H1 (cell line): Measurements from ENCODE around the gene TELO2. TPM values are rescaled to one million over a fixed set of nuclear protein-coding genes. Genes with fewer than 3 reads are reported as not detected.

Source experiments
- CTCF ChIA-PET: fragments of 300-600 bp; sonication (Branson Sonifier 250); formaldehyde crosslinking; loops from one replicate; lab custom pipeline; 2021; ENCODE audit not compliant: partially characterized antibody; lab: Charles Lee
- POLR2A ChIA-PET: fragments of 300-600 bp; sonication (Branson Sonifier 250); formaldehyde crosslinking; loops from one replicate; lab custom pipeline; 2021; ENCODE audit warnings: inconsistent platforms; ENCODE audit not compliant: partially characterized antibody; lab: Charles Lee
- DNase-seq, 2 experiments: peaks; one replicate each; pipeline versions ENCODE4 v3.0.0 to v3.0.0-alpha.2; 2010 to 2022; ENCODE audit warnings: low spot score in 2 of 2, low read depth in 1 of 2, mixed read lengths in 1 of 2
- FAIRE-seq: peaks from 2 replicates; lab custom pipeline; 2011; peaks lifted over from hg19 to GRCh38; lab: Jason Lieb, UNC
- H2AFZ ChIP-seq: 2 replicates; pipeline ENCODE4 v1.8.1; 2012; ENCODE audit warnings: low read length, inconsistent platforms
- H2AK5ac ChIP-seq: 2 replicates; pipeline ENCODE4 v1.6.1; 2013; ENCODE audit warnings: low read depth, low read length
- H2BK120ac ChIP-seq: replicated peaks from 2 replicates; pipeline ENCODE3; 2013; ENCODE audit warnings: low read depth, low read length, inconsistent platforms
- H2BK12ac ChIP-seq: 2 replicates; pipeline ENCODE4 v1.6.1; 2013; ENCODE audit warnings: low read depth, low read length
- H2BK15ac ChIP-seq: 2 replicates; pipeline ENCODE4 v1.6.1; 2013; ENCODE audit warnings: low read length
- H2BK20ac ChIP-seq: 2 replicates; pipeline ENCODE4 v1.6.1; 2013; ENCODE audit warnings: low read length
- H2BK5ac ChIP-seq: 2 replicates; pipeline ENCODE4 v1.6.1; 2013; ENCODE audit warnings: low read depth, low read length
- H3K14ac ChIP-seq: 2 replicates; pipeline ENCODE4 v1.6.1; 2013; ENCODE audit warnings: inconsistent platforms; ENCODE audit not compliant: insufficient read length
- H3K18ac ChIP-seq: 2 replicates; pipeline ENCODE4 v1.6.1; 2013; ENCODE audit warnings: low read length; ENCODE audit errors: extremely low read depth
- H3K23ac ChIP-seq: 2 replicates; pipeline ENCODE4 v1.6.1; 2013; ENCODE audit warnings: inconsistent platforms; ENCODE audit not compliant: insufficient read length
- H3K23me2 ChIP-seq: 2 replicates; pipeline ENCODE4 v1.6.1; 2013; ENCODE audit warnings: low read depth, low read length
- H3K27ac ChIP-seq: 2 replicates; pipeline ENCODE4 v1.6.1; 2011; ENCODE audit warnings: low read depth, low read length, inconsistent platforms
- H3K27me3 ChIP-seq, 4 experiments: replicated peaks in 1 of 4; 1 replicate in 1 of 4; 2 replicates in 3 of 4; pipeline versions ENCODE4 v1.6.1 to v1.8.1; 2011 to 2013; ENCODE audit warnings: low read length in 3 of 4, mild to moderate bottlenecking in 3 of 4, inconsistent platforms in 2 of 4, mixed read lengths in 2 of 4, moderate library complexity in 1 of 4; ENCODE audit not compliant: control insufficient read depth in 3 of 4, insufficient read depth in 3 of 4; ENCODE audit errors: extremely low read depth in 1 of 4
- H3K36me3 ChIP-seq, 4 experiments: 2 replicates each; pipeline versions ENCODE4 v1.6.1 to v1.8.1; 2011 to 2013; ENCODE audit warnings: mild to moderate bottlenecking in 4 of 4, low read length in 3 of 4, moderate library complexity in 2 of 4, control low read depth in 1 of 4, inconsistent platforms in 1 of 4; ENCODE audit not compliant: insufficient read depth in 4 of 4, control insufficient read depth in 2 of 4
- H3K4ac ChIP-seq: replicated peaks from 2 replicates; pipeline ENCODE3; 2013; ENCODE audit warnings: low read length, low read depth, mixed read lengths, inconsistent platforms; ENCODE audit not compliant: insufficient read length
- H3K4me1 ChIP-seq, 4 experiments: replicated peaks in 1 of 4; 1 replicate in 1 of 4; 2 replicates in 3 of 4; pipeline versions ENCODE4 v1.6.1 to v1.8.1; 2011 to 2013; ENCODE audit warnings: low read length in 3 of 4, inconsistent platforms in 2 of 4, mixed read lengths in 1 of 4; ENCODE audit not compliant: insufficient read depth in 4 of 4, control insufficient read depth in 3 of 4
- H3K4me2 ChIP-seq, 2 experiments: 2 replicates each; pipeline versions ENCODE4 v1.6.1 to v1.8.1; 2011 to 2013; ENCODE audit warnings: low read depth in 2 of 2, low read length in 2 of 2, control low read depth in 1 of 2, inconsistent platforms in 1 of 2, mild to moderate bottlenecking in 1 of 2; ENCODE audit not compliant: insufficient read depth in 1 of 2
- H3K4me3 ChIP-seq, 4 experiments: fragments of 200-600, 300-600 bp in 1 of 4; sonication (generic), shearing (Covaris generic), sonication (Bioruptor Twin) in 1 of 4; 2 replicates each; pipeline versions ENCODE4 v1.5.1 to v1.8.1; 2011 to 2016; ENCODE audit warnings: low read length in 4 of 4, low read depth in 3 of 4, control low read depth in 2 of 4, inconsistent platforms in 2 of 4, mild to moderate bottlenecking in 2 of 4, mixed read lengths in 1 of 4, moderate library complexity in 1 of 4; ENCODE audit not compliant: insufficient read depth in 2 of 4; ENCODE audit errors: extremely low read depth in 1 of 4
- H3K56ac ChIP-seq: replicated peaks from 2 replicates; pipeline ENCODE3; 2013; ENCODE audit warnings: low read depth, mild to moderate bottlenecking, mixed read lengths, low read length, inconsistent platforms; ENCODE audit not compliant: insufficient read length
- H3K79me1 ChIP-seq: 2 replicates; pipeline ENCODE4 v1.6.1; 2013; ENCODE audit warnings: low read depth, low read length, control low read depth
- H3K79me2 ChIP-seq, 2 experiments: 2 replicates each; pipeline versions ENCODE4 v1.6.1 to v1.8.1; 2012 to 2013; ENCODE audit warnings: low read length in 2 of 2, mild to moderate bottlenecking in 2 of 2, inconsistent platforms in 1 of 2; ENCODE audit not compliant: insufficient read depth in 2 of 2, control insufficient read depth in 1 of 2
- H3K9ac ChIP-seq, 4 experiments: replicated peaks in 1 of 4; 1 replicate in 1 of 4; 2 replicates in 3 of 4; pipeline versions ENCODE4 v1.6.1 to v1.8.1; 2011 to 2013; ENCODE audit warnings: low read depth in 3 of 4, low read length in 3 of 4, control low read depth in 2 of 4, mild to moderate bottlenecking in 2 of 4, moderate library complexity in 2 of 4, inconsistent platforms in 1 of 4; ENCODE audit errors: extremely low read depth in 1 of 4
- H3K9me3 ChIP-seq, 2 experiments: 2 replicates each; pipeline versions ENCODE4 v1.6.1 to v1.8.1; 2012 to 2013; ENCODE audit warnings: mild to moderate bottlenecking in 2 of 2, moderate library complexity in 2 of 2, control low read depth in 1 of 2, inconsistent platforms in 1 of 2, low read depth in 1 of 2, low read length in 1 of 2, mixed read lengths in 1 of 2; ENCODE audit not compliant: insufficient read depth in 2 of 2
- H4K20me1 ChIP-seq, 2 experiments: replicated peaks in 1 of 2; 2 replicates each; pipeline versions ENCODE3 to v1.8.1; 2011 to 2013; ENCODE audit warnings: inconsistent platforms in 2 of 2, low read length in 2 of 2, mild to moderate bottlenecking in 1 of 2; ENCODE audit not compliant: insufficient read depth in 2 of 2, control insufficient read depth in 1 of 2
- H4K5ac ChIP-seq: 2 replicates; pipeline ENCODE4 v1.6.1; 2013; ENCODE audit warnings: low read length, low read depth, mixed read lengths, inconsistent platforms; ENCODE audit not compliant: insufficient read length
- H4K8ac ChIP-seq: 2 replicates; pipeline ENCODE4 v1.8.0; 2013; ENCODE audit warnings: mild to moderate bottlenecking, moderate library complexity, low read length, inconsistent platforms; ENCODE audit not compliant: insufficient read depth; ENCODE audit errors: extremely low read depth
- H4K91ac ChIP-seq: replicated peaks from 2 replicates; pipeline ENCODE3; 2013; ENCODE audit warnings: low read length, mixed read lengths, inconsistent platforms; ENCODE audit not compliant: insufficient read length
- CHD2 ChIP-seq: IDR thresholded peaks from 2 replicates; pipeline ENCODE4 v1.6.1; 2012; ENCODE audit warnings: low read length, improper control_type of control experiment
- CTBP2 ChIP-seq: IDR thresholded peaks from 2 replicates; pipeline ENCODE4 v1.7.0; 2011; ENCODE audit warnings: borderline replicate concordance, mild to moderate bottlenecking, moderate library complexity, mixed read lengths, low read length; ENCODE audit not compliant: insufficient read depth, insufficient read length
- HDAC2 ChIP-seq, 2 experiments: fragments of 300-600 bp in 1 of 2; sonication (generic) in 1 of 2; IDR thresholded peaks; 2 replicates each; pipeline ENCODE4 v1.6.1; 2011 to 2012; ENCODE audit warnings: low read depth in 2 of 2, low read length in 2 of 2, mild to moderate bottlenecking in 2 of 2, moderate library complexity in 2 of 2, borderline replicate concordance in 1 of 2, inconsistent platforms in 1 of 2
- NANOG ChIP-seq: IDR thresholded peaks from 2 replicates; pipeline ENCODE4 v1.6.1; 2011; ENCODE audit warnings: low read length, low read depth, mild to moderate bottlenecking, inconsistent platforms; ENCODE audit not compliant: insufficient read depth, poor library complexity, severe bottlenecking
- POLR2A ChIP-seq, 2 experiments: IDR thresholded peaks; 1 replicate in 1 of 2; 2 replicates in 1 of 2; pipeline ENCODE4 v1.6.1; 2011; ENCODE audit warnings: low read depth in 2 of 2, low read length in 2 of 2, mild to moderate bottlenecking in 2 of 2; ENCODE audit errors: control extremely low read depth in 1 of 2
- SP1 ChIP-seq: IDR thresholded peaks from 2 replicates; pipeline ENCODE4 v1.6.1; 2011; ENCODE audit warnings: low read depth, low read length
- TAF1 ChIP-seq: IDR thresholded peaks from 2 replicates; pipeline ENCODE4 v1.6.1; 2011; ENCODE audit warnings: mild to moderate bottlenecking, low read depth, low read length
- WGBS, 2 experiments: shearing (Covaris generic) in 1 of 2; methylation state at CpG; one replicate each; pipeline versions ENCODE4 v1.1.6 to v1.1.7; 2013 to 2015; ENCODE audit warnings: low lambda C conversion rate in 2 of 2, mixed read lengths in 2 of 2, inconsistent platforms in 1 of 2, low coverage in 1 of 2, missing lambda C conversion rate in 1 of 2; ENCODE audit not compliant: insufficient replicate concordance in 2 of 2, insufficient coverage in 1 of 2, insufficient read length in 1 of 2; ENCODE audit errors: extremely low coverage in 1 of 2, missing lambda C conversion rate in 1 of 2; 5-methylcytosine and 5-hydroxymethylcytosine counted together
- polyA plus RNA-seq, 7 experiments: library from polyadenylated mRNA; depleted of rRNA in 3 of 7; stranded (reverse) in 5 of 7; unstranded in 2 of 7; fragments of >200 nt in 5 of 7; fragments of 200-250 nt in 2 of 7; gene quantifications; 1 replicate in 5 of 7; 2 replicates in 1 of 7; 4 replicates in 1 of 7; pipeline versions ENCODE4 v1.2.1 to v1.2.3, GENCODE V29; 2011 to 2013; ENCODE audit warnings: missing spikeins in 2 of 7, mixed read lengths in 2 of 7
- total RNA-seq: library from RNA; stranded (reverse); fragmentation: NEBNext Ultra II Directional; extraction: Animal tissue kit (Norgen Biotek cat#: 25700); gene quantifications from 2 replicates; pipeline ENCODE4 v1.2.1, GENCODE V29; 2021

Gene TELO2
- total and polyA plus RNA-seq, 2 of the 8 experiments (the other 6 are each of a cell fraction or from before 2014, with no cell fraction given) = 39.3 to 64.8 TPM

DNA sequence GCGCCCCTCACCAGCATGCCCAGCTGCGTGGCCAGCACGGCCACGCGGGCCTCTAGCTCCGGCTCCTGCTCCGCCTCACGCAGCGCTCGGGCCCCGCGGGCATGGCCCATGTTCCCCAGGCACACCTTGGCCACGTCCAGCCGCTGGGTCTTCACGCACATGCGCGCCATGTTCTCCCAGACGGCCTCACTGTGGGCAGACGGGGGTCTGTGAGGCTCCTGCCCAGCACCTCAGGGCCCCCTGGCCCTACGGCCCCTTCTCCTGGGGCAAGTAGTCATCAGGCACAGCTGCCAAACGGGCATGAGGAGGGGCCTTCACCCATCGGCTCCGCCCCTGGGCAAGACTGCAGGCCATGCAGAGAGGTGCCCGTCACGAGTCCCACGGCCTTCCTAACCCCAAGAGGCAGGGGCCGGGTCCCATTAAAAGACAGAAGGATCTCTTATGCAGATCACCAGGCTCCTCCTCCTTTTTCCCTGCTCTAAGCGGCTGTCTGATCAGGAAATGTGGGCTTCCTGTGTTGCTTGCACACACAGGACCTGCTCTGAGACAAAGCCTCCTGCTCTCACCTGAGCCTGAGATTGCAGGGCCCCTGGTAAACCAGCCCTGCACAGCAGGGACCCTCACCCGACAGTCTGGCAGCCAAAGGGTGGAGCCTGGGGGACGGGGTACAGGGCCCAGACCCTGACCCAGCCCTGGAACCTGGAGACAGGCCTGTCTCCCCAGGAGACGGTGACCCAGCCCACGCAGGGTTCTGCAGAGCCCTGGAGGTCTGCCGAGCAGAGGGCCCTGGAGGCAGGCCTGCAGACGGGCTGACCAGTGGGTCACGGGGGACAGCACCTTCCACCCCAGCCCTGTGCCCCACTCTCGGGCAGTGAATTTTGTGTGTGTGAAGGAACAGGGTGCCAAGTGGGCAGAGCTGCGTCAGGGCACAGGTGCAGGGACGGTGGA lies 33.7 kb downstream of the TELO2 start:
- WGBS, 2 experiments = 96% methylated on average over 38 of the region's 38 CpGs; no CpG with 5 or more reads in 1 of the 2 experiments
- FAIRE-seq = no peak
- H3K9me3 ChIP-seq = no peaks in the 10 kb centered on the region
- DNase-seq = no peak
- H4K8ac ChIP-seq = peak overlapping the region; percentile 57; the same call in 1 of the 2 replicates
- no peak overlapping the region for H2AK5ac ChIP-seq
- H4K91ac ChIP-seq = no peak overlapping the region
- no peak overlapping the region for H2BK5ac ChIP-seq
- H3K18ac ChIP-seq = no peak overlapping the region; the same call in 1 of the 2 replicates
- CTCF ChIA-PET = interaction anchor here (1.1 to 3.2 kb wide), 2 partner anchors 12 kb away, joined by 3 to 11 read pairs; no protein-coding TSS in a partner anchor
- H3K36me3 ChIP-seq = peaks cover 0 to 3% (median 0%) of the 10 kb centered on the region in 4 experiments; a peak in 1 of 8 replicates
- H4K20me1 ChIP-seq = peaks cover 0 to 5% of the 10 kb centered on the region in 2 experiments
- no peaks in the 10 kb centered on the region for H3K79me1 ChIP-seq
- no peak overlapping the region for H3K23ac ChIP-seq
- no peak overlapping the region for H3K4ac ChIP-seq
- no peaks in the 10 kb centered on the region for H3K4me1 ChIP-seq
- no peak overlapping the region for H4K5ac ChIP-seq
- H3K56ac ChIP-seq = no peak overlapping the region
- H3K4me3 ChIP-seq = no peak overlapping the region
- TF ChIP-seq SP1 = no peak
- TF ChIP-seq NANOG = no peak
- no peak for TF ChIP-seq CHD2
- TF ChIP-seq CTBP2 = no peak
- no peak for TF ChIP-seq POLR2A (IDR thresholded peaks at IDR 0.05; ENCODE audit: control extremely low read depth in 1 of 2, low read depth in 2 of 2, low read length in 2 of 2)
- no peak for TF ChIP-seq HDAC2 (IDR thresholded peaks at IDR 0.05; ENCODE audit: borderline replicate concordance in 1 of 2, low read depth in 2 of 2, low read length in 2 of 2)
- no peak for TF ChIP-seq TAF1
- H2AFZ ChIP-seq = no peak overlapping the region
- no peaks in the 10 kb centered on the region for H3K79me2 ChIP-seq
- H2BK12ac ChIP-seq = no peak overlapping the region
- POLR2A ChIA-PET = interaction anchor here (0.7 to 5.2 kb wide), 6 partner anchors 14 to 242 kb away, joined by 3 to 56 read pairs (median 4); no protein-coding TSS in a partner anchor
- no peak overlapping the region for H3K9ac ChIP-seq
- H3K27ac ChIP-seq = no peak overlapping the region
- H3K4me2 ChIP-seq = no peak overlapping the region
- no peak overlapping the region for H2BK120ac ChIP-seq
- H2BK20ac ChIP-seq = no peak overlapping the region
- H3K27me3 ChIP-seq = no peaks in the 10 kb centered on the region
- H3K23me2 ChIP-seq = no peaks in the 10 kb centered on the region
- no peak overlapping the region for H2BK15ac ChIP-seq
- H3K14ac ChIP-seq = no peak overlapping the region
